Skin of body (tissue), 2 donors: Measurements from ENCODE around the gene SFMBT1. TPM values are rescaled to one million over a fixed set of nuclear protein-coding genes. Genes with fewer than 3 reads are reported as not detected.

ENCODE experiments used
- DNase-seq: peaks from one replicate; lab custom pipeline; 2025; lab: John Stamatoyannopoulos, UW
- total RNA-seq: library from RNA; depleted of rRNA; stranded (reverse); fragments of >200 nt; gene quantifications from one replicate; pipeline ENCODE4 v1.2.3, GENCODE V29; 2014

SFMBT1 gene, protein sequence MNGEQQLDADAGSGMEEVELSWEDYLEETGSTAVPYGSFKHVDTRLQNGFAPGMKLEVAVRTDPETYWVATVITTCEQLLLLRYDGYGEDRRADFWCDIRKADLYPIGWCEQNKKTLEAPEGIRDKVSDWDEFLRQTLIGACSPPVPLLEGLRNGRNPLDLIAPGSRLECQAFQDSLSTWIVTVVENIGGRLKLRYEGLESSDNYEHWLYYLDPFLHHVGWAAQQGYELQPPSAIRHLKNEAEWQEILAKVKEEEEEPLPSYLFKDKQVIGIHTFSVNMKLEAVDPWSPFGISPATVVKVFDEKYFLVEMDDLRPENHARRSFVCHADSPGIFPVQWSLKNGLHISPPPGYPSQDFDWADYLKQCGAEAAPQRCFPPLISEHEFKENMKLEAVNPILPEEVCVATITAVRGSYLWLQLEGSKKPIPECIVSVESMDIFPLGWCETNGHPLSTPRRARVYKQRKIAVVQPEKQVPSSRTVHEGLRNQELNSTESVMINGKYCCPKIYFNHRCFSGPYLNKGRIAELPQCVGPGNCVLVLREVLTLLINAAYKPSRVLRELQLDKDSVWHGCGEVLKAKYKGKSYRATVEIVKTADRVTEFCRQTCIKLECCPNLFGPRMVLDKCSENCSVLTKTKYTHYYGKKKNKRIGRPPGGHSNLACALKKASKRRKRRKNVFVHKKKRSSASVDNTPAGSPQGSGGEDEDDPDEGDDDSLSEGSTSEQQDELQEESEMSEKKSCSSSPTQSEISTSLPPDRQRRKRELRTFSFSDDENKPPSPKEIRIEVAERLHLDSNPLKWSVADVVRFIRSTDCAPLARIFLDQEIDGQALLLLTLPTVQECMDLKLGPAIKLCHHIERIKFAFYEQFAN
- total RNA-seq, result 13.2 TPM

DNA sequence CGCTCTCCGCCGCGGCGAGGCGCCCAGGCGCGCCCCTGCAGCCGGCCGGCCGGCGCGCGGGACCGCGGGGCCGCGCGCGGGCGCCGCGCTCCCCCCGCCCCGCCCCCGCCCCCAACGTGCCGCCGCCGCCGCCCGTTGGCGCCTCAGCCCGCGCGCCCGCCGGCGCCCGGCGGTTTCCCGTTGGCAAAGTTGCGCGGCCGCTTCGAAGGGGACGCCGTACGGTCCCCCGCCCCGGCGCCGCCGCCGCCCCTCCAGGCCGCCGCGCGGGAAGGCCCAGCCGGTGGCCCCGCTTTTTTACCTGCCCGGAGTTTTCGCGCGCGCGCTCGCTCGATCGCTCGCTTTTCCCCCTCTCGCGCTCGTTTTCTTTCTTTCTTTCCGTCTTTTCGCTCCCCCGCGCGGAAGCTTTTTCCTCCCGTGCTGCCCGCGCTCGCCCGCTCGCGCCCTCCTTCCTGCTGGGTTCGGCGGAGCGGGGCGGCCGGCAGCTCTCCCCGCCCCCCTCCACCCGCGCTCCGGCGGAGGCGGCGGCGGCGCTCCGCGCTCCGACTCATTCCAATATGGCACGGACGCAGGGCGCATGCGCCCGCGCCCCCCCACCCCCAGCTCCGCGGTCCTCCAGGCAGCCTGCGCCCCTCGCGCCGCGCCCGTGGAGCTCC lies at the start of gene SFMBT1:
Gene SFMBT1, minus strand, starts transcription at position 556 of the 653 bp plus-strand sequence. CDS start 76,945 bp downstream, outside the sequence.
- DNase-seq, result peak; percentile 17

DNA sequence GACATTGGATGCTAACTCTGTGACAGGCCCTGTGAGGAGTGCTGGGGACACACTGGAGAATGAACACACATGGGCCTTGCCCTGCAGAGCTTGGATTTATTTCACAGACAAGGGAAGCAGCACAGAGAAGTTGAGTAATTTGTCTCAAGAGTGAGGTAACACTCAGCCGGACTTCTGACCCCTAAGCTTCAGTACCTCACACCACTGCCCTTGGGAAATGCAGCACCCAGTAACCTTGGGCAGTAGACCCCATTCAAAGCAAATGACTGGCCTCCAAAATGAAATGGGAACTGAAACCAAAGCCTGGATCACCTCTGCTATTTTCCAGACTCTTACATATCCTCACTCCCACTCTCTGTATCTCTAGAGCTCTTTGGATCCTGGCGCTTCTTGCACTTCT lies 47.1 kb upstream of the SFMBT1 start:
- DNase-seq, result no peak

DNA sequence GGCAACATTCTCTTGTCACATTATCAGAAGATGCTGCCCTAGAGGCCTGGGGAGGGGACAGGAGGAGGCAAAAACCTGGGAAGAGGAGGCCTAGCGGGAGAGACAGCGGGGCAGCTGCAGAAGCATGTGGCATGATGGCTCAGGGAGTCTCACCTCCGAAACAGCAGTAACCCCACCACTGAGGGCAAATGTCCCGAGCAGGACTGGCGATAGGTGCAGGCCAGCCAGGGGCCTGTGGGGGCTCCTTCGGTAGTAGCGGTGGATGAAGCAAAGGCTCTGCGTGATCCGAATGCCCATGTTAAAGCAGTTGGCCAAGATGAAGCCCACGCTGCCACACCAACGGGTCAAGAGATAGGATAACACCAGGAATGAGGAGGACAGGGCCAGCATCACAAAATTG lies 46.3 kb upstream of the SFMBT1 start:
- no peak for DNase-seq

DNA sequence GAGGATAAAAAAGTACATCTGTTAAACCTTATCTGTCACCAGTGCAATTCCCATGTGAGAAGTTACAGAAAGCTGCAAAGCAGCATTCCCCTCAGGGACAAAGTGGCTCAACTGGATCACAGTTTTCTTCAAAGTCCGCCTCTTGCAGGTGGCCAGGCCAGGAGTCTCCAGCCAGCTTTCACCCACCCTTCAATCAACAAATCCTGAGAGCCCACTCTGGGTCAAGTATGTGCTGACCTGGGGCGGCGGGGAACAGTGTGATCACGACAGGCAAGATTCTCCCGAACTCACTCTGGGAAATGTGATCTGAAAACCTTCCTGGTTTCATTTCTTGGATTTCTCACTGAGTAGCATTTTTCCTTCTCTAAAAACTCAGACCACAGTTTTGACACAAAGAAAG lies 45.1 kb upstream of the SFMBT1 start:
- DNase-seq, result no peak

DNA sequence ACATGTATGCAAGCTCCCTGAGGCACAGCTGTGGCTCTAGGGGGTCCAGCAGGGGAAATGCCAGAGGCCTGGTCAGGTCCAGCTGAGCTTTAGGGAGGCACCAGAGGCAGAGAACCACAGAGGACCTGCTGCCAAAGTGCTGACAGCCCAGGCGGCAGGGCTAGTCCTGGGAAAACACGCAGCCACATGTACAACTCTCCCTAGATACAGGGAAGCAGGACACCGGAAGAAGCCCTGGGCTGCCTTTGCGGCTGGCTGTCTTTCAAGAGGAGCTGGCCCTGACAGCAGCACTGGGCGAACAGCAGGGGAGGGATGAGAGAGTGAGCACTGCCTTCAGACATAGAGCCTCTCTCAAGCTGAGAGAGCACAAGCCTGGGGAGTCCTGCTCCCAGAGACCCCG lies 43.6 kb upstream of the SFMBT1 start:
- DNase-seq, result no peak

DNA sequence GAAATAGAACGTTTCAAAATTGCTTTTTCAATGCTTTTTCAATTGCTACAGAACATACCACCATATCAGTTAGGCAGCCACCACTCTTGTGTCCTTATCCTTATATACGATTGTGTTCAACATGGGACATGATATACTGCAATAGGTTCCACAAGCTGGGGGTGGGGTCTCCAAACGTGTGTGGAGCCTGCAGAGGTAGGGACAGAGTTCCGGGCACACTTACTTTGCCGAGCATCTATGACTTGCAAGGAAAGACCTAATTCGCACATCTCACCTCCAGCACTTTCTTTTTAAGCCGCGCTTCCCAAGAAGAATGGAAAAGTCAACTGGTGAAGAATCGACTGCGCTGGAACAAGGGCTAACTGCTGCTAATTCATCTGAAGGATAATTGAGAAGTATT lies 39.6 kb upstream of the SFMBT1 start:
- no peak for DNase-seq

DNA sequence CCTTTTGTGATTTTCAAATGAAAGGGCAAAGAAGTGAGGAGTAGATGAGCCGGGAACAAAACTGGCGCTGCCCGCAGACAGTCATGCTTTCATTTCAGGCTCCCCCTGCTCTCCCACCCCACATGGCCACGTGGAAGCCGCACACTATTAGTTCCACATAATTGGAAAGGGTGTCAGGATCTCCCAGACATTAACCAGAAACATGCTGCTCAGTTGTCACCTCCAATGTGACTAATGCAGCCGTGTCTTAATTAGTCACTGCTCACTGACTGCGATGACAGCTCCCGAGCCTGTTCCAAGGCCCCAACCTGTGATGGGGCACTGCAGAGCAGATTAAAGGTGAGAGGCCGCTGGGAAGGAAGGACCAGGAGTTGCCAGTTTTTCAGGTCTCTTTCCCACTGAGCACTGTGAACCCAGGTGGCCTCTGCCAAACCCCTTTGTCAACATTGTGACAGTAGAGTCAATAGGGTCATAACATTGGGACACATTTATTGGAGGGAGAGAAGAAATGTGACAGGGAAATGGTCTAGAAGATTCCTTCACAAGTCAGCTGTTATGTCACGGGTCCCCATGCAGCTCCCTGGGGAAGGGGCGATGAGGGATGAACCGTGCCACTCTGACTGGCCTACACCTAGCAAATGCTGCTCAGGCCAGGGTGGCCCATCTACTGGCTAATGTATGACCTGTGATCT lies 38.6 kb upstream of the SFMBT1 start:
- peak; percentile 53 for DNase-seq

DNA sequence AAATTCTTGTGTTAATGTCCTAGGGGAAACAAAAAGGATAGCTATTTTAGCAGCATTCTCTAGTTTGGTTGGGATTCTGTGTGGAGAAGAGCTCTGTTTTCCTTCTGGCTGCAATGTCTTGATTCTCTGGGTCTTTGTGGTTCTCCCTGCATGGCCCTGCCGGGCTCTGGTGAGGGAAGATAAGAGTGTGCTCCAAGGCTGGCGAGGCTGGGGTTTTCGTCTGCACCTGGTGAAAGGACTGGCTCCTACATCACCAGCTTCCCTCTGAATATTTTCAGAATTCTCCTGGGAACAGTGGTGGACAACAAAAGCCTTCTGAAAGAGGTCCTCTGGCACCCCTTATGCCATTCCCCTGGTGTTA lies 38.1 kb upstream of the SFMBT1 start:
- no peak for DNase-seq

DNA sequence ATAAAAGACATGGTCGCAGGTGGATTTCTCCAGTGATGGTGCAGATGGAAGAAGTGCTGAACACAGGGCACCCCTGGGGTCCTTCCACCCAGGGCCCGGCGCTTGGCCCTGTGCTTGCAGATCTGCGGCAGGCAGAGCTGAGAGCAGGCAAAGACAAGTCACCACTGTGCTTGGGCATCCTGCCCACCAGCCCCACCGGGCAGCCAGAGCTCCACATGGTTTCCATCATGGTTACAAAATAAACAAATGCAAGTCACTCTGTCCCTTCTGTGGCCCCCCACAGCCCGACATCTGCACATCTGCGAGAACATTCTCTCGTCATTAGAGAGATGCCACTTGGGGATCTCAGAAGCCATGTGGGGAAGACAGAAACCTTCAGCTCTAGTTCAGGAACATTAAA lies 37.6 kb upstream of the SFMBT1 start:
- peak; percentile 84 for DNase-seq

DNA sequence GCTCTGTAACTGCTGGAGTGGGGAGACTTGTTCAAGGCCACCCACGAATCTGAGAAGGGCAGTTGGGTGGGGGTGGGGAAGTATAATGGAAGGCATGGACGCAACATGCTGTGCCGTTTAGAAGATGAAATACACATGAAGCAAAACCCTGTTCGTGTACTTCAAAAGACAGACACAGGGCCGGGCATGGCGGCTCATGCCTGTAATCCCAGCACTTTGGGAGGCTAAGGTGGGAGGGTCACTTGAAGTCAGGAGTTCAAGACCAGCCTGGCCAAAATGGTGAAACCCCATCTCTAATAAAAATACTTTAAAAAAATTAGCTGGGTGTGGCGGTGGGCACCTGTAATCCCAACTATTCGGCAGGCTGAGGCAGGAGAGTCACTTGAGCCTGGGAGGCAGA lies 36.9 kb upstream of the SFMBT1 start:
- no peak for DNase-seq

DNA sequence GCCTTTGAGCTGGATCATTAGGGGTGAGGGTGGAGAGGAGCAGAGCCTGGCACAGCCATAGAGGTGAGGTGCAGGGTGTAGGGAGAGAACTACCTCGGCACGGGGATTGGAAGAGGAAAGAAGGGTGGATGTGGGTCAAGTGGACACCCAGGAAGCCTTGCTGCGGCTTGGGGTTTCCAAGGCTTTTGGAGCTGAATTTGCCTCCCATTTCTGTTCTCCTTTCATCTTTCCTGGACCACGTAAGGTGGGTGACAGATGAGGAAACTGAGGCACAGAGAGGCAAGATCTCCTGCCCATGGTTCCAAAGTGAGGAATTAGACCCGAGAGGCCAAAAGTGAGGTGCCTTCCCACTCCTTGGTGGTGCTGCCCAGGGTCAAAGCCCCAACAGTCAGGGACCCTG lies 35.4 kb upstream of the SFMBT1 start:
- no peak for DNase-seq

DNA sequence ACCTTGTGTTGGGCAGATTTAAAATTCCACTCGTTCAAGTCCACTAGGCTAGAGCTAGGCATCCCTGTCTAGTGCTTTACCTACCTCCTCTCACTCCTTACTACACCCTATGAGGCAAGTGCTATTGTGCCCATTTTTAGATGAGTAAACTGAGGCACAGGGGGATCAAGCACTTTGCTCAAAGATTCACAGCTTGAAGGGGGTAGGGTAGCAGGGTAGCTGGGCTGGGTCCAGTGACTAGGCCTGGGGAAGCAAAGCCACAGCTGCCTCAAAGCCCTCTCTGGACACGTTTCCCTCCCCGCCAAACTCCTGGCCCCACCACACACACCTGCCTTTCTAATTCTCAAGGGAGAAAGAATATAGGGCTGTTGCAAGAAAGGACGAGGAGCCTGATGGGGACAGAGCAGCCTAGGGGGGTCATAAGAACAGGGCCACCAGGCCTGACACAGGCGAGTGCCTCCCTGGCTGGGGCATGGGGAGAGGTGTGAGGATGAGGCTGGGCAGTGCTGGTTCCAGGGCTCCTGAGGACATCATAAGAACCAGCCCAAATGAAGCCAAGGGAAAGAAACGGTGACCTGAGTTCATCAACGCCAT lies 34.8 kb upstream of the SFMBT1 start:
- DNase-seq, result no peak

DNA sequence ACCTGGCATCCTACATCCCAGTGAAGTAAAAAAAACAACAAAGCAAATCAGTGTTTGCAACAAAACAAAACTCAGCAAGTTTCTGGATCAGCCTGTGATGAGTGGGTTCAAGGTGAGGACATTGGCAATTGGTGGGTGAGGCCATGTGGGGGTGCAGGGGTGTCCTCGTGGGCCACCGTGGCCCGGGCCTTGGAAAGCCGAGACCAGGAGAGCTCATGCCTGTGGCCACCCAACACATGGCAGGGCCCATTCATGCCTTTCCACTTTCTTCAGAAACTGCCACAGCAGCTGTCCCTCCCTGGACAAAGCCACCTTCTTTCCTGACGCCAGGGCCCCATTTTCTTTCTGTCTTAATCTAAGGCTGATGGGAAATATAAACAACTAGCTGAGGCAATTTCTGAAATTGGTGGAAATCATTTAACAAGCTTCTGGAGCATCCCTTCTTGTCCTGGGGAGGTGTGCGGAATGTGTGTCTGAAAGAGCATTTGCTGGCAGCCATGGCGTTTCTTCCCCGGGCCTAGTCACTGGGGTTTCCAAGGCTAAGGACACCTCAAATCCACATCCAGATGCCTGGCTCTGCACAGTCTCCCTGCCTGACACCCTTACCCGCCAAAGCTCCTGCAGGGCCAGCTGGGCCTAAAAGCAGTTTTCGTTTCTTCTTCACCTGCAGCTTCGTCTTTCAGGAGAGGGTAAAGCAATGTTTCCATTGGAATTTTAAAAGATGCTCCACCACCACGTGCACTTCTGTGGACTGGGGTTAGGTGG lies 34.1 kb upstream of the SFMBT1 start:
- DNase-seq, result no peak

DNA sequence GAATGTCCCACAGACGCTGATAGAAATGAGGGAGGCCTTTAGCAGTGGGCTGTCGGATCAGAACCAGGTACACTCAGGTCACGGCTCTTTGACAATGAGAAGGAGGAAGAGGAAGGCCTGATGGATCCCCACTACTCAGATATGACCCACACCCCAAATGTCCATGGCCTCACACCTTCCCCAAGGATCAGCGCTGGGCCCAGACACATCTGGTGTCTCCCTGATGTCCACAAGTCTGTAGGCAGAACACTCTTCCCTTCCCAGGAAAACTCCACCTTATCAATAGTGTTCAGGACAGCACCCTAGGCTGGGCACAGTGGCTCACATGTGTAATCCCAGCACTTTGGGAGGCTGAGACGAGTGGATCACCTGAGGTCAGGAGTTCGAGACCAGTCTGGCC lies 33.3 kb upstream of the SFMBT1 start:
- no peak for DNase-seq

DNA sequence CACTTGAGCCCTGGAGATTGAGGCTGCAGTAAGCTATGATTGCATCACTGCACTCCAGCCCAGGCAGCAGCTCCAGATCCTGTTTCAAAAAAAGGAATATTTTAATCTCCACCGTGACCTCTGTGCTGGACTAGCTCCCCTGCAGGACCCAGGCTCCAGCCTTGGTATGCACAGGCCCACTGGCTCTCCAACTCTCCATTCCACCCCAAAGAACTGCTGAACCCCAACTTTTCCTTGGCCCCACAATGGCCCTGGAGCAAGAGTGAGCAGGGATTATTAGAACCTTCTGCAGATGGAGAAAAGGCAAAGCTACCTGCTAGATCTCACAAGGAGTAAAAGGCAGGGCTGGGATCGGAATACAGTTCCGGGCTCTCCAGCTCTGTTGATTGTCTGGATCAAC lies 32.8 kb upstream of the SFMBT1 start:
- DNase-seq, result no peak

DNA sequence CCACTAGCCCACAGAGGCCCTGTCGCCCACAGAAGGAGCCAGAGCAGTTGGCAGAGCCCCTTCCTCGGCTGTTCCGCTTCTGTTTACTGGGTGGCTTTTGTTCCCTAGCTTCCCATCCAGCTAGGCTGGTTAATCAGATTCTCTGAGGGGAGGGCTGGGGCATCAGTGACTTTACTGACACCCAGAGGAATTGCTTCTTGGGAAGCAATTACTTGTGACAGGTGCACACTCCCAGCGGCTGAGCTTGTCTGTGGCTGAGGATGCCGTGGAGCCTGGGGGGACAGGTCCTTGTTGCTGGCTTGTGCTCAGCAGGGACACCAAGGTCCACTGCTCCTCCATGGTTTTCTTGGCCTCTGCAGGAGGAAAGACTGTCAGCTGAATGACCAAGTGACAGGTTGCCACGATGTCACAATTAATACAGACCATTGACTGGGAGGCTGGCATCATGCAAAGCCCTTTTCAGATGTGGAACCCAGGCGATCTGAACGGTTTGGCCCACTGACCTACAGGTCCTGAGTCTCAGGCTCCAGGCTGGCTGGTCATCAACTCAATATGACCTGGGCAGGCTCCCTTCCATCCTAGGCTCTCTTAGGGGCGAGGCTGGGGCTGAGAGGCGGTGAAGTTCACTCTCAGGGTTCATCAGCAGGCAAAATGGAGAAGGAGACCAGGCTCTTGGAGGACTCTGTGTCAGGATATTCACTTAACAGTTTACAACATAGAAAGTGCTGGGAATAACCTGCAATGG lies 31.8 kb upstream of the SFMBT1 start:
- no peak for DNase-seq

DNA sequence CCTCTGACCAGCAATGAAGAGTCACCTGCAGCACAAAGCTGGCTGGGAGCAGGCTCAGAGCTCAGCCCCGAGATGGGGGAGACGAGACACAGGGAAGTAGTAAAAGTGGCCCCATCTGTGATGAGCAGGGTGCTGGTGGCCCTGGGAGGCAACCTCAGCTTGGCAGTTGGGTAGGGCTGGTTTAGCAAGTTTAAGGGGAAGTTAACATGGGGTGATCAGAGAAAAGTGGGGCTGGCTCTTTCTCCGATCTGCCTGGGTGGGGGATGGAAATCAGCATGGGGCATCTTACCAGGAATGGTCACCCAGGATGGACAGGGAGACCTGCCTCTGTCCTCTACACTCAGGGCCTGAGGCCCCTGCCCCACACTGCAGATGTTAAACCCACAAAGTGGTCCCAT lies 29.9 kb upstream of the SFMBT1 start:
- no peak for DNase-seq

DNA sequence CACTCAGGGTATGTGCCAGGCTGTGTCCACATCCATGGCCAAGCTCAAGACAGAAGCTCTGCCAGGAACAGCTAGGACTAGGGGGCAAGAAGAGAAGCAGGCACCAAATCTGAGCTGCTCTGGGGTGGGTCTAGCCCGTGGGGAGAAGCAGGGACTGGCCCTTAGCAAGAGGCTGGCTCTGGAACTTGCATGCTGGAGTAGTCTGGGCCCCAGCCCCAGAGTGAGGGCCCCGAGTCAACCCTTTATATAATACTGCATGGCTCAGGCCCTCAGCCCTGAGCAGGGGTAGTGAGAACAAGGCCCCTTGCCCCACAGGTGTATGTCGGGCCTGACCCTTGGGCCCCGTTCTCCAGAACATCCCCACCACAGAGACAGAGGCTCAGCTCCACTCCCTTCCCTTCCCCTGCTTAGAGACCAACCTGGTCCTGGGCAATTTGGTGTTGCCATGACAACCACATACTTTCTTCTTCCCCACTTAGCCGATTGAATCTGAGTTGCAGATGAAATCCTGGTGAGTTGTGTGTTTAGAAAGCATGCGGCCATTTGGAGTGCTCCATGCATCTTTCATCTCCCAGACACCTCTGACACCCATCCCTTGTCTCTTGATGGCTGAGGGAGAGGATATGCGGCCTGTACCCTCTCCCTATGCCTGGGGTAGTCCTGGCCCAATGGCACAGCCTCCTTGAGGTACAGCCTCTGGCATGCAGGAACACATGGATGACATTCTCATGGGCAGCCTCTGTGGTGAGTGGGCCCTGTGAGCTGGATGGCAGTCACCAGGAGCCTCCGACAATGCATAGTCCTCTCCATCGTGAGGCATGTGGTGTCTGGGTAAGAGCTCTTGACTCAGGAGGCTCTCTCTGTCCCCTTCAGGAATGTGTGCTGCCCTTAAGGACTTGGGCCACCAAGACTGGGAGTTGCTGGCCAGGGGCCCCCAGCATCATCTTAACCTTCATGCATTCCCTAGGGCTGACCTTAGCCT lies 29.2 kb upstream of the SFMBT1 start:
- DNase-seq, result no peak

DNA sequence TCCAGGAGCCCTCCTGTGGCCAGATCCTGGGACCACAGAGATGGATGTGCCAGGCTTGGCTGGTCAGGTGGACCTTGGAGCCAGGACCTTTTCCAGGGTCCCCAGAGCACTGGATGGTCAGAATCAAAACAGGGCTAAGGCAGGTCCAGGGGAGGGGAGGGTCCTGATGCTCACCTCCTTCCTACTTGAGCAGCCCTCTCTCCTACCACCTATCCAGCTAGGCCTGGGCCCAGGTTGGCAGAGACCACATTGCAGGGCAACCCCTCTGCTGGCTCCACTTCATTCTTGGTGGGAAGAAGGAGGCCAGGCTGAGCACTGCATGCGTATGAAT lies 28.5 kb upstream of the SFMBT1 start:
- DNase-seq, result no peak
